Measurements from ENCODE around the gene CENPU.

CENPU gene

GRCh38 chr4:184675821-184676492 lies 57.9 kb downstream of the CENPU start:
- ChIA-PET CTCF (no interaction called here), POLR2A (ENCODE audit: low non-redundant PET) (no interaction called here)
- no peak for DNase-seq (ENCODE audit: low spot score)
- no peak for TF ChIP-seq CTCF (conservative IDR thresholded peaks at IDR 0.05; ENCODE audit: low read depth)
- H3K27ac ChIP-seq = no peak overlapping the region

- ChIA-PET CTCF (no interaction called here), POLR2A (ENCODE audit: low non-redundant PET) (no interaction called here)
- TF ChIP-seq CTCF (conservative IDR thresholded peaks at IDR 0.05; ENCODE audit: low read depth) = no peak
- no peak for DNase-seq (ENCODE audit: low spot score)
- H3K27ac ChIP-seq = no peak overlapping the region
These were observed 58.9 kb downstream of the CENPU start for GRCh38 chr4:184675018-184675417.

GRCh38 chr4:184674011-184674410 lies 59.9 kb downstream of the CENPU start:
- H3K27ac ChIP-seq = peak overlapping the region; percentile 10; the same call in 1 of the 2 replicates
- DNase-seq (ENCODE audit: low spot score) = no peak
- CTCF ChIA-PET = no interaction called here
- no peak for TF ChIP-seq CTCF (conservative IDR thresholded peaks at IDR 0.05; ENCODE audit: low read depth)
- POLR2A ChIA-PET (ENCODE audit: low non-redundant PET) = no interaction called here

- no peak for TF ChIP-seq CTCF (conservative IDR thresholded peaks at IDR 0.05; ENCODE audit: low read depth)
- POLR2A ChIA-PET (ENCODE audit: low non-redundant PET) = no interaction called here
- DNase-seq (ENCODE audit: low spot score) = no peak
- CTCF ChIA-PET = no interaction called here
- H3K27ac ChIP-seq = no peak overlapping the region
These were observed 61.2 kb downstream of the CENPU start for GRCh38 chr4:184672741-184673140.

- no peak for TF ChIP-seq CTCF (conservative IDR thresholded peaks at IDR 0.05; ENCODE audit: low read depth)
- ChIA-PET POLR2A (ENCODE audit: low non-redundant PET) (no interaction called here), CTCF (no interaction called here)
- peak overlapping the region; percentile 50 for H3K27ac ChIP-seq
- DNase-seq (ENCODE audit: low spot score) = peak; percentile 40
These were observed 62.8 kb downstream of the CENPU start for GRCh38 chr4:184671101-184671500.

DNA sequence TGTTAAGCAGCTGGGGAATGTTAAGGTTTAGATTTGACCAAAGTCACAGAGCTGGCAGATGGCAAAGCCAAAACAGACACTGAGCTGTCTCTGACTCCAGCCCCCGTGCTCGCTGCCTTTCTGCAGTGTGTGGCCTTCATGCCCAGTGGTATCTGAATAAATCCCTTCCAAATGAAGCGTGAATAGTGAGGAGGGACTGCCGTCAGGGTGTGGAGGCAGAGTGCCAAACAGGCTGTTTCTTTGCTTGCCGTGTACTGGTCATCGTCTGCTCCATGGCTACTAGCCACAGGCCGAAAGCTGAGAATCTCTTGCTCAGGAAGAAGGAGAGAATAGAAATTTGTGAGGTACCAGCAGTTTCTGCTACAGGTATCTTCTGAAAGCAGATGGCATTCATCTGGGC lies 64.6 kb downstream of the CENPU start:
- no peak overlapping the region for H3K27ac ChIP-seq
- no peak for DNase-seq (ENCODE audit: low spot score)
- POLR2A ChIA-PET (ENCODE audit: low non-redundant PET) = no interaction called here
- CTCF ChIA-PET = no interaction called here
- TF ChIP-seq CTCF (conservative IDR thresholded peaks at IDR 0.05; ENCODE audit: low read depth) = no peak

All from RWPE1 (cell line).